Measurements from ENCODE around the gene PTGES3. TPM values are rescaled to one million over a fixed set of nuclear protein-coding genes. Genes with fewer than 3 reads are reported as not detected.

The PTGES3 gene
- total and polyA plus RNA-seq, 7 experiments from 2014 or later, result 111 to 289 (median 154) TPM

DNA sequence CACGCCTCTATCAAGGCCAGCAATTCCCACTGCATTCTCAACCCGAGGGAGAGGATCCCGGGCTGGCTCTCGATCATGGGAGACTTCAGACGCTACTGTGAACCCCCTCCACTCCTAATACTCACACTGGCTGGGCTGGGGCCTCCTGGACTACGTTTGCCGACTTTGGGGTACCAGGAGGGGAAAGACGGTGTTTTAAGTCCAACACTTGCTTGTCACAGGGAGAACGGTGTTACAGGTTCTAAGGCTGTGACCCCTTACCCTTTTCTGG is 36.6 kb upstream of the PTGES3 start:
- Histone ChIP-seq H3K36me3 (ENCODE audit: control insufficient read depth in 2 of 3, insufficient read depth in 3 of 3, low read length in 3 of 3) (peaks cover 3 to 32% (median 10%) of the 10 kb centered on the region in 3 experiments), H3K27ac (ENCODE audit: low read depth, low read length) (peak overlapping the region; percentile 87), H3K4me3 (ENCODE audit: low read length) (peak overlapping the region; percentile 100), H3K4me1 (ENCODE audit: control insufficient read depth in 2 of 2, insufficient read depth in 2 of 2, low read length in 2 of 2) (peaks cover 45 to 48% of the 10 kb centered on the region in 2 donors), H3K27me3 (ENCODE audit: control insufficient read depth in 2 of 2, insufficient read depth in 2 of 2, low read length in 2 of 2) (no peaks in the 10 kb centered on the region), H3K9me3 (ENCODE audit: control insufficient read depth in 2 of 3, low read length in 3 of 3) (no peaks in the 10 kb centered on the region)
- ChIA-PET POLR2A (interaction anchor here (0.7 to 4.0 kb wide), 15 partner anchors 8 to 684 kb away, joined by 3 to 104 read pairs (median 9); partner anchors contain the start of genes ATP5F1B, PRIM1 and PTGES3), CTCF (interaction anchor here (0.6 to 1.7 kb wide), 3 partner anchors 36 to 97 kb away, joined by 3 to 9 read pairs (median 5); partner anchors contain the start of gene PTGES3)
- Mint-ChIP-seq H3K4me3 (peak overlapping the region; percentile 94 to 100 (median 97)), H3K27me3 (no peaks in the 10 kb centered on the region), H3K27ac (peak overlapping the region; percentile 94 to 100 (median 98)), H3K9me3 (no peaks in the 10 kb centered on the region), H3K36me3 (peaks cover 0 to 51% (median 12%) of the 10 kb centered on the region in 5 donors), H3K4me1 (peaks cover 44 to 58% (median 54%) of the 10 kb centered on the region in 7 donors)
- no peak for DNase-seq
- no peak for ATAC-seq
- intact Hi-C loops (cut with micrococcal nuclease), result loop anchor here (2.0 to 10.0 kb wide), 5 partner anchors 88 to 1028 kb away; partner anchors contain the start of genes CDK4 (in 1 of the 2), DDIT3 (in 1 of the 2), MBD6 (in 1 of the 2) and NAB2 (in 1 of the 2)

DNA sequence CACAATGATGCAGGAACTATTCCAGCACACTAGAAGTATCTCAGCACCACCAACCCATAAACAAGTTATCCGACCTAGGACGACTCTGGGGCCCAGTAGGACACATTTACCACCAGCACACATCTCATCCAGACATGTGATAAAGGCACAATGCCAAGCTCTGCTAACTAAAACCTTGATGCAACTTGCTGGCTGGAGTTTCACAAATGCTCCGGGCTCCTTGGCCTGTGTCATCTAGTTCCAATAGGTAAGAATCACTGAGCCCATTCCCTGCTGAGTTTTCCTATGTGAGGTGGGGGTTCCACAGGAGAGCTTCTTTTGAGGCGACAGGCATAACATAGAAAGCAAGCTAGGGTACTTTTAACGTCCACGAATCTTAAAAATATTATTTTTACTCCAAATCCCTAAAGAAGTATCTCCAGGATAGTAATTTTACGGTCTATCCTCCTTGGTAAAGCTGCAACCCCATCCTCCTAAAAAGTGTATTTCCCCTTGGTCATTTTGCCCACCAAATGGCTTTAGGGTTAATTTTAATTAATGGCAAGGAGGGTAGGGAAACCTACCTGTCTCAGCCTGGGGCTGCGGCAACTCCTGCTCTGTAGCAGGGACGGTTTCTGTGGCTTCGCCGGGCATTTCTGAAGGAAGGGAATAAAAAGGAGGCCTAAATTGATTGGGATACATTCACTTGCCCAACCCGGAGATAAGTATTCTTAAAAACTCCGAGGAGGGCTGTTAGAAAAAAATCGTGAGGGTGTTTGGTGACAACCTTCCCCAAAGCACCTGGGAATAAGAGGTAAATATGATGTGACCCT is 36.0 kb upstream of the PTGES3 start:
- Histone ChIP-seq H3K4me1 (ENCODE audit: control insufficient read depth in 2 of 2, insufficient read depth in 2 of 2, low read length in 2 of 2) (peaks cover 49 to 51% of the 10 kb centered on the region in 2 donors), H3K9me3 (ENCODE audit: control insufficient read depth in 2 of 3, low read length in 3 of 3) (no peaks in the 10 kb centered on the region), H3K27me3 (ENCODE audit: control insufficient read depth in 2 of 2, insufficient read depth in 2 of 2, low read length in 2 of 2) (no peaks in the 10 kb centered on the region), H3K27ac (ENCODE audit: low read depth, low read length) (peak overlapping the region; percentile 87), H3K4me3 (ENCODE audit: low read length) (peak overlapping the region; percentile 100), H3K36me3 (ENCODE audit: control insufficient read depth in 2 of 3, insufficient read depth in 3 of 3, low read length in 3 of 3) (peaks cover 3 to 33% (median 15%) of the 10 kb centered on the region in 3 experiments)
- no peak for ATAC-seq
- H3K4me1 Mint-ChIP-seq, result peaks cover 49 to 63% (median 59%) of the 10 kb centered on the region in 7 donors
- peaks cover 0 to 51% (median 18%) of the 10 kb centered on the region in 5 donors for H3K36me3 Mint-ChIP-seq
- CTCF ChIA-PET, result interaction anchor here (0.5 to 1.7 kb wide), 4 partner anchors 35 to 457 kb away, joined by 3 to 9 read pairs (median 4); partner anchors contain the start of gene PTGES3
- H3K4me3 Mint-ChIP-seq, result peak overlapping the region; percentile 94 to 100 (median 97)
- no peaks in the 10 kb centered on the region for H3K9me3 Mint-ChIP-seq
- peak overlapping the region; percentile 94 to 100 (median 98) for H3K27ac Mint-ChIP-seq
- intact Hi-C loops (cut with micrococcal nuclease), result loop anchor here (2.0 to 10.0 kb wide), 5 partner anchors 87 to 1029 kb away; partner anchors contain the start of genes CDK4 (in 1 of the 2), DDIT3 (in 1 of the 2), MBD6 (in 1 of the 2) and NAB2 (in 1 of the 2)
- H3K27me3 Mint-ChIP-seq, result no peaks in the 10 kb centered on the region
- DNase-seq, result peak in 2 of 9 donors; percentile 16
- POLR2A ChIA-PET, result interaction anchor here (0.7 to 2.7 kb wide), 7 partner anchors 16 to 388 kb away, joined by 3 to 22 read pairs (median 5); partner anchors contain the start of genes BAZ2A, PTGES3 and STAT6

DNA sequence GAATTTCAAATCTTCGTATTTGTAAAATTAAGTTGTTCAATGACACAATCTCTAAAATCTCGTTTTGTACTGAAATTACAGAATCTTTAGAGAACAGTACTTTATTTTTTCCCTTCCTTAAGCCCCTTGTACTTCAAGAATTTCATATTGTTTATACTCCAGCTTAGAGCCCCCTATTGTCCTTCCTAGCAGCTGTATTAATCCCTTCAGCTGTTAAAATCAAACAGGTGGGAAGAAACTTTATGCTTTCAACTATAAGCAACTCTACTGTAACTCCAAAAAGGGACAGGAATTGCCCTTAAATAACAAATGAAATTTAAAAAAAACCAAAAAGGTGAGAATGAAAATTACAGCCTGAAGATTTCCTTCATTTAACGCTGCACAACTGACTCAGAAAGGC is 35.3 kb upstream of the PTGES3 start:
- Mint-ChIP-seq H3K4me1 (peaks cover 55 to 70% (median 65%) of the 10 kb centered on the region in 7 donors), H3K27ac (peak overlapping the region in 8 of 9 donors; percentile 70 to 100 (median 96)), H3K27me3 (no peaks in the 10 kb centered on the region), H3K9me3 (no peaks in the 10 kb centered on the region), H3K36me3 (peaks cover 0 to 55% (median 22%) of the 10 kb centered on the region in 5 donors), H3K4me3 (peak overlapping the region; percentile 94 to 100 (median 97))
- peaks cover 3 to 40% (median 16%) of the 10 kb centered on the region in 3 experiments for H3K36me3 ChIP-seq (ENCODE audit: control insufficient read depth in 2 of 3, insufficient read depth in 3 of 3, low read length in 3 of 3)
- DNase-seq (no peak), ATAC-seq (no peak)
- ChIA-PET POLR2A (interaction anchor here (0.6 to 2.7 kb wide), 7 partner anchors 17 to 389 kb away, joined by 3 to 22 read pairs (median 10); partner anchors contain the start of genes BAZ2A, PTGES3 and STAT6), CTCF (interaction anchor here (0.5 to 1.7 kb wide), 3 partner anchors 34 to 59 kb away, joined by 3 to 9 read pairs (median 6); partner anchors contain the start of gene PTGES3)
- H3K27me3 ChIP-seq (ENCODE audit: control insufficient read depth in 2 of 2, insufficient read depth in 2 of 2, low read length in 2 of 2), result no peaks in the 10 kb centered on the region
- H3K4me3 ChIP-seq (ENCODE audit: low read length), result peak overlapping the region; percentile 100
- intact Hi-C loops (cut with micrococcal nuclease), result loop anchor here in 1 of 2 donors (10.0 kb wide), 1 partner anchor 801 kb away; the partner anchor contains the start of genes DDIT3 and MBD6
- H3K4me1 ChIP-seq (ENCODE audit: control insufficient read depth in 2 of 2, insufficient read depth in 2 of 2, low read length in 2 of 2), result peaks cover 54 to 56% of the 10 kb centered on the region in 2 donors
- peak overlapping the region; percentile 87 for H3K27ac ChIP-seq (ENCODE audit: low read depth, low read length)
- no peaks in the 10 kb centered on the region for H3K9me3 ChIP-seq (ENCODE audit: control insufficient read depth in 2 of 3, low read length in 3 of 3)

DNA sequence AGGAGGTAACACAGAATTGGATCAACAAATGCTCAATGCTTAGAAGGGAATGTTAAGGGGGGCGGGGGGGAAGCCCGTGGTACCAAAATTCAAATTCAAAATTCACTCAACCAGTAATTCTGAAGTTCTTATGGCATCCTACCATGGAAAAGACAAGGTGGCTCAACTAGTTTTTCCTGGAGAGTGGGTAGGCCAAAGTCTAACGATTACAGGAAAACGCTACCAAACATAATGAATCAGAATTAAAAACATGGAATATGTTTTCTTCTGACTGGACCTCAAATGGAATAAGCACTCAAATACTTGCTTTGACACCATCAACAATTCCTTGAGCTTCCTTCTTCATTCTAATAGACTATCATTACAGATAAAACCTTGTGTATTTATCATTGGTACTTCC is 34.7 kb upstream of the PTGES3 start:
- ATAC-seq, result no peak
- Mint-ChIP-seq H3K27ac (peak overlapping the region; percentile 11 to 98 (median 86)), H3K36me3 (peaks cover 0 to 55% (median 22%) of the 10 kb centered on the region in 5 donors), H3K27me3 (no peaks in the 10 kb centered on the region), H3K4me1 (peaks cover 55 to 70% (median 65%) of the 10 kb centered on the region in 7 donors), H3K9me3 (no peaks in the 10 kb centered on the region), H3K4me3 (peak overlapping the region; percentile 3 to 99 (median 96))
- Histone ChIP-seq H3K4me3 (ENCODE audit: low read length) (no peak overlapping the region), H3K36me3 (ENCODE audit: control insufficient read depth in 2 of 3, insufficient read depth in 3 of 3, low read length in 3 of 3) (peaks cover 3 to 40% (median 16%) of the 10 kb centered on the region in 3 experiments), H3K27ac (ENCODE audit: low read depth, low read length) (peak overlapping the region; percentile 87), H3K9me3 (ENCODE audit: control insufficient read depth in 2 of 3, low read length in 3 of 3) (no peaks in the 10 kb centered on the region), H3K27me3 (ENCODE audit: control insufficient read depth in 2 of 2, insufficient read depth in 2 of 2, low read length in 2 of 2) (no peaks in the 10 kb centered on the region), H3K4me1 (ENCODE audit: control insufficient read depth in 2 of 2, insufficient read depth in 2 of 2, low read length in 2 of 2) (peaks cover 54 to 56% of the 10 kb centered on the region in 2 donors)
- intact Hi-C loops (cut with micrococcal nuclease), result loop anchor here in 1 of 2 donors (10.0 kb wide), 1 partner anchor 802 kb away; the partner anchor contains the start of genes DDIT3 and MBD6
- DNase-seq, result no peak
- ChIA-PET CTCF (interaction anchor here (0.5 to 1.7 kb wide), 2 partner anchors 34 to 58 kb away, joined by 6 to 9 read pairs; partner anchors contain the start of gene PTGES3), POLR2A (interaction anchor here (0.6 to 2.7 kb wide), 6 partner anchors 17 to 389 kb away, joined by 3 to 22 read pairs (median 10); partner anchors contain the start of genes BAZ2A, PTGES3 and STAT6)

DNA sequence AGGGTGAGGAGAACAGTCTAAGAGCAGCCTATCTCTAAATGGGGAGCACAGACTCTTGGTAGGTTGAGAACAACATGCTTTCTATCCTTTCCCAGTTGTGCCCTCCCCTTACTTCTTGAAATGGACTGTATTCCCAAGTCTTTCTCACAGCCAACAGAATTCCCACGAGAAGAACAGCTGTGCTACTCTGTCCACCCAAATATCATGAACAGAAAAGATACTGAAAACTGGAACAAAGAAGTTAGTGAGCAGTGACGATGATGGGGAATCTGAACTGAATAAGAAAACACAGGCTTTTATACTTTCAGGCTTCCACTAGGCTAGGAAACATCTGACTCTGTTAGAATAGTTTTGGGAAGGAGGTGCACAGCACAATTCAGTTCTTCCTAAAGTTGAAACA is 33.6 kb upstream of the PTGES3 start:
- intact Hi-C loops (cut with micrococcal nuclease), result loop anchor here in 1 of 2 donors (10.0 kb wide), 1 partner anchor 803 kb away; the partner anchor contains the start of genes DDIT3 and MBD6

More for the DNA sequence above, 33.6 kb upstream of the PTGES3 start:
- Mint-ChIP-seq H3K4me1 (peaks cover 60 to 75% (median 69%) of the 10 kb centered on the region in 7 donors), H3K27me3 (no peaks in the 10 kb centered on the region), H3K9me3 (no peaks in the 10 kb centered on the region), H3K27ac (peak overlapping the region in 7 of 9 donors; percentile 68 to 94 (median 82)), H3K4me3 (peak overlapping the region; percentile 17 to 99 (median 96)), H3K36me3 (peaks cover 0 to 55% (median 22%) of the 10 kb centered on the region in 5 donors)
- ChIA-PET CTCF (interaction anchor here (0.6 kb wide), 1 partner anchor 18 kb away, joined by 4 read pairs; no protein-coding TSS in a partner anchor), POLR2A (interaction anchor here (1.0 to 2.7 kb wide), 4 partner anchors 33 to 91 kb away, joined by 3 to 15 read pairs (median 6); partner anchors contain the start of genes ATP5F1B, BAZ2A and PTGES3)
- peak overlapping the region; percentile 87 for H3K27ac ChIP-seq (ENCODE audit: low read depth, low read length)
- H3K9me3 ChIP-seq (ENCODE audit: control insufficient read depth in 2 of 3, low read length in 3 of 3), result no peaks in the 10 kb centered on the region
- ATAC-seq (no peak), DNase-seq (no peak)
- peaks cover 3 to 49% (median 16%) of the 10 kb centered on the region in 3 experiments for H3K36me3 ChIP-seq (ENCODE audit: control insufficient read depth in 2 of 3, insufficient read depth in 3 of 3, low read length in 3 of 3)
- H3K27me3 ChIP-seq (ENCODE audit: control insufficient read depth in 2 of 2, insufficient read depth in 2 of 2, low read length in 2 of 2), result no peaks in the 10 kb centered on the region
- peaks cover 54 to 56% of the 10 kb centered on the region in 2 donors for H3K4me1 ChIP-seq (ENCODE audit: control insufficient read depth in 2 of 2, insufficient read depth in 2 of 2, low read length in 2 of 2)
- H3K4me3 ChIP-seq (ENCODE audit: low read length), result no peak overlapping the region
